K562 (cell line): Measurements from ENCODE around the gene PYHIN1.

Experiments used
- DNMT1 ChIP-seq: fragments of 450-650 bp; IDR thresholded peaks from 2 replicates; pipeline ENCODE4 v1.6.1; 2016; ENCODE audit warnings: antibody characterized with exemption, mild to moderate bottlenecking
- HSF4 ChIP-seq: fragments of 250-450 bp; sonication (Bioruptor Pico); IDR thresholded peaks from 2 replicates; pipeline ENCODE4 v2.1.2; 2022; ENCODE audit warnings: mild to moderate bottlenecking, moderate library complexity, borderline replicate concordance
- POLR2AphosphoS5 ChIP-seq: IDR thresholded peaks from 2 replicates; pipeline ENCODE4 v1.6.1; 2011; ENCODE audit warnings: mild to moderate bottlenecking, low read depth, low read length, moderate library complexity; ENCODE audit not compliant: control insufficient read depth, insufficient read depth
- ZNF174 ChIP-seq: fragments of 250-450 bp; sonication (Bioruptor Pico); IDR thresholded peaks from 2 replicates; pipeline ENCODE4 v1.4.0; 2020; ENCODE audit warnings: mild to moderate bottlenecking
- TF ChIP-seq, protein P1 (sequence below), 3 experiments: IDR thresholded peaks in 2 of 3; conservative IDR thresholded peaks in 1 of 3; 2 replicates each; pipeline ENCODE4 v1.5.1; 2011 to 2012; ENCODE audit warnings: low read length in 3 of 3, mild to moderate bottlenecking in 3 of 3, control low read depth in 2 of 3, improper control_type of control experiment in 1 of 3, inconsistent platforms in 1 of 3, low read depth in 1 of 3, mixed read lengths in 1 of 3, moderate library complexity in 1 of 3; ENCODE audit not compliant: insufficient read depth in 2 of 3
- TF ChIP-seq, protein P2 (sequence below): sonication (generic); formaldehyde crosslinking; IDR thresholded peaks from 2 replicates; pipeline ENCODE4 v1.8.0; 2023; ENCODE audit warnings: mild to moderate bottlenecking, missing genetic modification reagents

DNA sequence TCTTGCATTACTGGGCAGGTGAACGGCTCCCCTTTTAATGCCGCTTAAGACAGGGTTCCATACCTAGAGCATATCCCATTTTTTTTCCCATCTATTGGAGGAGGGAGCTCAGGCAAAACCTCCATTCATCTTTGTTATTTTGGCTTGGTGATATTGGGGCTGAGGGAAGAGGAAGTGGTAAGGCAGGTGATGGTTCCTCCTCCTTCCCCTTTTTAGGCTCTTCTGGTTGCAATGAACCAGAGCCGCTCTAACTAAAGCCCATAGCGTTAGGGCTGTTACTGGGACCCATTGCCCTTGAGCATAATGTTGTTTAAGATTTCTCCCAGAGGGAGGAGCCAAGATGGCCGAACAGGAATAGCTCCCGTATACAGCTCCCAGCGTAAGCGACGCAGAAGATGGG, 21.1 kb downstream of the PYHIN1 start:
- TF ChIP-seq HSF4 (CRISPR knock-in tag) (no peak), ZNF174 (CRISPR knock-in tag) (no peak), DNMT1 (no peak), POLR2AphosphoS5 (no peak)
- TF ChIP-seq, protein P1, sequence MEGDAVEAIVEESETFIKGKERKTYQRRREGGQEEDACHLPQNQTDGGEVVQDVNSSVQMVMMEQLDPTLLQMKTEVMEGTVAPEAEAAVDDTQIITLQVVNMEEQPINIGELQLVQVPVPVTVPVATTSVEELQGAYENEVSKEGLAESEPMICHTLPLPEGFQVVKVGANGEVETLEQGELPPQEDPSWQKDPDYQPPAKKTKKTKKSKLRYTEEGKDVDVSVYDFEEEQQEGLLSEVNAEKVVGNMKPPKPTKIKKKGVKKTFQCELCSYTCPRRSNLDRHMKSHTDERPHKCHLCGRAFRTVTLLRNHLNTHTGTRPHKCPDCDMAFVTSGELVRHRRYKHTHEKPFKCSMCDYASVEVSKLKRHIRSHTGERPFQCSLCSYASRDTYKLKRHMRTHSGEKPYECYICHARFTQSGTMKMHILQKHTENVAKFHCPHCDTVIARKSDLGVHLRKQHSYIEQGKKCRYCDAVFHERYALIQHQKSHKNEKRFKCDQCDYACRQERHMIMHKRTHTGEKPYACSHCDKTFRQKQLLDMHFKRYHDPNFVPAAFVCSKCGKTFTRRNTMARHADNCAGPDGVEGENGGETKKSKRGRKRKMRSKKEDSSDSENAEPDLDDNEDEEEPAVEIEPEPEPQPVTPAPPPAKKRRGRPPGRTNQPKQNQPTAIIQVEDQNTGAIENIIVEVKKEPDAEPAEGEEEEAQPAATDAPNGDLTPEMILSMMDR (IDR thresholded peaks at IDR 0.05 in 2 of 3, conservative IDR thresholded peaks at IDR 0.05 in 1 of 3; ENCODE audit: insufficient read depth in 2 of 3, low read depth in 1 of 3, low read length in 3 of 3) = no peak
- TF ChIP-seq, protein P2, sequence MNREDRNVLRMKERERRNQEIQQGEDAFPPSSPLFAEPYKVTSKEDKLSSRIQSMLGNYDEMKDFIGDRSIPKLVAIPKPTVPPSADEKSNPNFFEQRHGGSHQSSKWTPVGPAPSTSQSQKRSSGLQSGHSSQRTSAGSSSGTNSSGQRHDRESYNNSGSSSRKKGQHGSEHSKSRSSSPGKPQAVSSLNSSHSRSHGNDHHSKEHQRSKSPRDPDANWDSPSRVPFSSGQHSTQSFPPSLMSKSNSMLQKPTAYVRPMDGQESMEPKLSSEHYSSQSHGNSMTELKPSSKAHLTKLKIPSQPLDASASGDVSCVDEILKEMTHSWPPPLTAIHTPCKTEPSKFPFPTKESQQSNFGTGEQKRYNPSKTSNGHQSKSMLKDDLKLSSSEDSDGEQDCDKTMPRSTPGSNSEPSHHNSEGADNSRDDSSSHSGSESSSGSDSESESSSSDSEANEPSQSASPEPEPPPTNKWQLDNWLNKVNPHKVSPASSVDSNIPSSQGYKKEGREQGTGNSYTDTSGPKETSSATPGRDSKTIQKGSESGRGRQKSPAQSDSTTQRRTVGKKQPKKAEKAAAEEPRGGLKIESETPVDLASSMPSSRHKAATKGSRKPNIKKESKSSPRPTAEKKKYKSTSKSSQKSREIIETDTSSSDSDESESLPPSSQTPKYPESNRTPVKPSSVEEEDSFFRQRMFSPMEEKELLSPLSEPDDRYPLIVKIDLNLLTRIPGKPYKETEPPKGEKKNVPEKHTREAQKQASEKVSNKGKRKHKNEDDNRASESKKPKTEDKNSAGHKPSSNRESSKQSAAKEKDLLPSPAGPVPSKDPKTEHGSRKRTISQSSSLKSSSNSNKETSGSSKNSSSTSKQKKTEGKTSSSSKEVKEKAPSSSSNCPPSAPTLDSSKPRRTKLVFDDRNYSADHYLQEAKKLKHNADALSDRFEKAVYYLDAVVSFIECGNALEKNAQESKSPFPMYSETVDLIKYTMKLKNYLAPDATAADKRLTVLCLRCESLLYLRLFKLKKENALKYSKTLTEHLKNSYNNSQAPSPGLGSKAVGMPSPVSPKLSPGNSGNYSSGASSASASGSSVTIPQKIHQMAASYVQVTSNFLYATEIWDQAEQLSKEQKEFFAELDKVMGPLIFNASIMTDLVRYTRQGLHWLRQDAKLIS (CRISPR knock-in tag) = no peak
